GM19025 (cell line): ENCODE measurements around the gene LRP4.
"Not testable (repeated sequence)": the region's sequence is repeated elsewhere in the genome, so short reads cannot be mapped to it uniquely, and the experiment has no call there.

ENCODE experiments used
- ATAC-seq: cut with Tn5 transposase; IDR thresholded peaks from one replicate; pipeline ENCODE4 v1.9.1; 2021; ENCODE audit warnings: mild to moderate bottlenecking, low read depth, moderate library complexity; ENCODE audit not compliant: unreplicated experiment

Gene LRP4

DNA sequence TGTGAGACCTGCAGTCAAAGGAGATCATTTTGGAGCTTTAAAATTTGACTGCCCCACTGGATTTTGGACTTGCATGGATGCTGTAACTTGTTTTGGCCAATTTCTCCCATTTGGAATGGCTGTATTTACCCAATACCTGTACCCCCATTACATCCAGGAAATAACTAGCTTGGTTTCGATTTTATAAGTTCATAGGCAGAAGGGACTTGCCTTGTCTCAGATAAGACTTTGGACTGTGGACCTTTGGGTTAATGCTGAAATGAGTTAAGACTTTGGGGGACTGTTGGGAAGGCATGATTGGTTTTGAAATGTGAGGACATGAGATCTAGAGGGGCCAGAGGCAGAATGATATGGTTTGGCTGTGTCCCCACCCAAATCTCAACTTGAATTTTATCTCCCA lies 10.4 kb upstream of the LRP4 start:
- ATAC-seq = not testable (repeated sequence)

GRCh38 chr11:46927928-46928327 lies 9.6 kb upstream of the LRP4 start:
- not testable (repeated sequence) for ATAC-seq

GRCh38 chr11:46920755-46921154 lies 2.4 kb upstream of the LRP4 start:
- ATAC-seq = no peak

GRCh38 chr11:46918788-46919513 lies 601 bp upstream of the LRP4 start:
- ATAC-seq = no peak

DNA sequence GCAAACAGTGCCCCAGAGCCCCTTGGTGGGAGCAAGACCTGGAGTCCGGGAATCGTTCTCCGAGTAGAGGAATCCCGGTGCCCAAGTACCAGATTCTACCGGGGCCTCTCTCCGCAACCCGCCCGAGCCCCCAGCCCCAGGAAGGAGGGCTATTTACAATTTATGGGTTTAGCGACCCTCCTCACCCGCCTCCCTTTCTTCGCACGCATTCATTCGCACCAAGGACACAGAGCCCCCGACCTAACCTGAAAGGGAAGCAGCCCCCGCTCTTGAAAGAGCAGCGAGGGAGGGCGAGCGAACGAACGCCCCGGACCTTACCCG lies 628 bp downstream of the LRP4 start:
- ATAC-seq = no peak

- no peak for ATAC-seq
Measured at GRCh38 chr11:46917109-46917761, 1.1 kb downstream of the LRP4 start.

DNA sequence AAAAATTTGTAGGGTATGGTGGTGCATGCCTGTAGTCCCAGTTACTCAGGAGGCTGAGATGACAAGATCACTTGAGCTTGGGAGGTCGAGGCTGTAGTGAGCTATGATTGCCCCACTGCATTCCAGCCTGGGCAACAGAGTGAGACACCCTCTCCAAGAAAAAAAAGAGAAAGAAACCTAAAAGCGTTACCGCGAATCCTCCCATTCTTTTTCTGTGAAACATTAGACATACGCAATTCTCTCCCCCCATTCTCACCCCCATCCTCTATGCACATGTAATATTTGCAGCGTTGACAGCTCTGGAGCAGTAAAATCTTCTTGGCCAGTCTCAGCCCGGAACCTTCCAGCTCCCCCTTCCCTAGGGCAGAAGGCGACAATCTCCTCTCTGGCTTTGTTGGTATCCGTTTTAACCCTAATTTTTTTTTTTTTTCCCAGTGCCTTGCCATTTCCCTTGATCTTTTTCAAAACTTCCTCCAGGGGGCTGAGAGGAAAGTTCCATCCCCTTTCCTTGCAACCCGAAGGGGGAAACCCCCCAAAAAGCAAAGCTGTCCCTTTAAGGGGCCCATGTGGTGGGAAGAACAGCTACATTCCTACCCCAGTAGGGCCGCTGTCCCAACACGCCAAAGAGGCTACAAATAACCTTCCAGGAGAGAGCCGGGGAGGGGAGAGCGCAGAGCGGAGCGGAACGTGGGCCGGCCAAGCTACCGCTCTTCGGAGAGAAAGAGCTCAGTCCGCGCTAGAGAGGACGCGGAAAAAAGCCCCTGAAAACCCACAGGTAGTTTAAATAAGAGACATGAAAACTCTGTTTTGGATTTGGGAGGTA lies 1.9 kb downstream of the LRP4 start:
- ATAC-seq = no peak

DNA sequence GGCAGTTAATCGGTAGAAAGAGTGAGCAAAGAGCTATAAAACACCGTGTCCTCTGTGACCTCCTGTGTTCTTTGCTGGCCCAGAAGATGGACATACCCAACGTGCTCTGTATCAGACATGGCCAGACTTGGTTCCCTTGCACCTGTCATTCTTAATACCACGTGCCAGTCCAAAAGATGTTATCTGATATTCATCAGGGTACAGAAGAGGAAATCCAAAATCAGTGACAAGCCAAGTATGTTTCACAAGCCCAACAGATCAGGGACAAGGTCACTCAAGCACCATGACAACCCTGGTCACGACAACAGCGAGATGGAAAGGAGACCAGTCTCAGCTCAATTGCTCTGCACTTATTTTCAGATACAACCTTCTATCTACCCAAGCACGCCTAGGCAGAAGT lies 3.4 kb downstream of the LRP4 start:
- no peak for ATAC-seq

DNA sequence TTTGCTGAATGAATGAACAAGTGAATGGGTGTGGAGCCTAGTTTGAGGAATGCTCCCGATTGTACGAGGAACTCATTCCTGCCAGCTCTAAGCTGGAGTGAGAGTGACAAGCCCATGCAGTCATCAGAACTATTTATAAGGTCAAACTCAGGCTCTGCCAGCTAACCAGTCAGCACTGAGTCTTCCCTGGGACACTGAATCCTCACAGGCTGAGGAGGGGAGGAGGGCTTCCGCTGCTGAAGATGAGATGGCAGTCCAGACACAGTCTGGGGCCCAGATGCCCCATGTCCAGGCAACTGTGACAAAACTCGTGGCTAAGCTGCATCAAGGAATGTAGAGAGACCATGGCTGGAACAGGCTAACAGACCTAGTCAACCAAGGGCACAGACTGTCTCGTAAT lies 4.0 kb downstream of the LRP4 start:
- no peak for ATAC-seq

- ATAC-seq = no peak
Measured at GRCh38 chr11:46913484-46913883, 4.9 kb downstream of the LRP4 start.

DNA sequence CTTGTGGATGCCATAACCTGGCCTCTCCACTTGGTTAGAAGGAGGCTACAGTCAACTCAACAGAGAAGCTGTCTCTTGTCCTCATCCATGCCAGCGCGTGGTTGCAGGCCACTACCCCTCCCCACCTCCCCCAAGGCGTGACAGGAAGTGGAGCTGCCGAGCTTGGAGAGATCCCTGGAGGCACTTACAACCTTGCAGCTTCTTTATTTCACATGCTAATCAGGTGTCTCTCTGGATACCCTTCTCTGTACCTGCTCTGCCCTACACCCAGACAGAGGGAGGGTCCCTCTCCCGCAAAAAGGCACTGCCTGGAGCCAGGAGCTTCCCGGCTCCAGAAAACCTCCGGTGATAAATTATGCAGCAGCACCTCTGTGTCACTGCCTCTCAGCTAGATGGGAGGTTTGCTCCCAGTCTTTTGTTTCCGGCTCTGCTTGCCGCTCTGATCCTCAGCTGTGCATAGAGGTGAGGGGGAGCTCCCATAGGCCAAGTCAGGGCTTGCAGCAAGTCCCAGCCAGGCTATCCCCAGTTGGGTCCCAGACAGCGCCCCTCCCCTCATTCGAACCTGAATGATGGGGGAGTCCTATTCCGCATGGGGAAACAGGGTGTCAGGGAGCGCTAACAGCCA lies 5.7 kb downstream of the LRP4 start:
- no peak for ATAC-seq

DNA sequence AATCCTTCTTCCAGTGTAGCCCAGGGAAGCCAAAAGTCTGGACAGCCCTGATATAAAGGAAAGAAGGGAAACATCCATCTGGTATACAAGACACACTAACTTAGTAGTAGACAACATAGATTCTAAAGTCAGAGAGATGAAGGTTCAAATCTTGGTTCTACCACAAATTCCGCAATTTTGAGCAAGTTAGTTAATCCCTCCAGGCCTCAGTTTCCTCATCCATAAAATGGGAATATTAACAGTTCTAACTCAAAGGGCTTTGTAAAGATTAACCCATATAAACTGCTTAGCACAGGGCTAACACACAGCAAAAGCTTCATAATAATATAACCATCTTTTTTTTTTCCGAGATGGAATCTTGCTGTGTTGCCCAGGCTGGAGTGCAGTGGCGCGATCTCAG lies 10.7 kb downstream of the LRP4 start:
- no peak for ATAC-seq

DNA sequence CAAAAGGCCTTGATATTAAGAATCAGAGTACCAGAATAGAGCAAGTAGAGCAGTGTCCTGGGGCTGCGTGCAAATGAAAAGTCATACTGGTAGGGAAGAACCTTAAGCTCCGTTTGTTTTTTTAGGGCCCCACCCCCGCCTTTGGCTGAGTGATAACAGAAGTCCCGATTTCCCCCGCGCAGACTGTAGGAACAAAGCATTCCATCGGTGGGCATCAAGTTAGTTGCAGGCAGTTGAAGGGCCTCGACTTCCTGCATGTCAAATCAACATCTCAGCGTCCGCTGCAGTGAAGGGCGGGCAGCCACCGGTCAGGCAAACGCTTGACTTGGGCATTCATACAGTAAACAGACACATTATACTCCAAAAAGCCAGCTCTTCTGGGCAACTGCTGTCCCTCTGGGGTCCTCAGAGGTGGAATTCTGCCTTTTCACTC lies 11.7 kb downstream of the LRP4 start:
- ATAC-seq = no peak

GRCh38 chr11:46905806-46906205 lies 12.5 kb downstream of the LRP4 start:
- ATAC-seq = no peak

DNA sequence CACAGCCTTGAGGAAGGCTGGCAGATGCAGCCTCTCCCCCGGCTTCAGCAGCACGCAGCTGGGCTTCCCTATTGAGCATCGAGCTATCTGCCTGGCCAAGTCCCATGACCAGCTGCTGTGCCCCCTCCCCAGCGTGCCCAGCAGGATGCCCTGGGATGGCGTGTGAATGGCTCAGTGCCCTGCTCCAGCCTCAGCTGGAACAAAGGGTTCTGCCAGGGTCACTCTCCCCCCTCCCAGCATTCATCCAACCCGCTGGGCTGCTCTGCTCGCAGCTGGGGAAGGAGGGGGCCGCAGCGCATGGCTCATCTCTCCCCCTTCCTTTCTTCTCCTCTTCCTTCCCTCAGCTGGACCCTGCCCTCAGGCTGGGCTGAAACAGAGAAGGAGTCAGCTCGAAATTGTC lies 14.5 kb downstream of the LRP4 start:
- no peak for ATAC-seq

- no peak for ATAC-seq
Measured at GRCh38 chr11:46902694-46903093, 15.7 kb downstream of the LRP4 start.

GRCh38 chr11:46901156-46901555 lies 17.2 kb downstream of the LRP4 start:
- ATAC-seq = no peak

GRCh38 chr11:46900091-46900746 lies 18.1 kb downstream of the LRP4 start:
- no peak for ATAC-seq

- no peak for ATAC-seq
Measured at GRCh38 chr11:46899501-46900025, 18.8 kb downstream of the LRP4 start.

GRCh38 chr11:46898396-46899095 lies 19.8 kb downstream of the LRP4 start:
- ATAC-seq = no peak
